Fibroblast of mammary gland (primary cell): ENCODE data around the gene GPRASP2.

Experiments
- DNase-seq: peaks from one replicate; pipeline ENCODE4 v3.0.0-alpha.2; 2010; ENCODE audit warnings: low read depth
- H3K4me3 ChIP-seq: 2 replicates; pipeline ENCODE4 v1.5.1; 2011; ENCODE audit warnings: low read depth, mild to moderate bottlenecking, low read length, moderate library complexity; ENCODE audit not compliant: control insufficient read depth
- CTCF ChIP-seq: conservative IDR thresholded peaks from 2 replicates; pipeline ENCODE4 v1.5.1; 2011; ENCODE audit warnings: low read depth, low read length, inconsistent platforms; ENCODE audit not compliant: control insufficient read depth, insufficient read depth

Gene GPRASP2

GRCh38 chrX:102696306-102696705 is 15.9 kb upstream of the GPRASP2 start:
- H3K4me3 ChIP-seq = no peak overlapping the region
- TF ChIP-seq CTCF = no peak
- no peak for DNase-seq

- peak; percentile 60 for DNase-seq
- TF ChIP-seq CTCF = no peak
- H3K4me3 ChIP-seq = no peak overlapping the region
Measured at GRCh38 chrX:102697494-102697893, 14.8 kb upstream of the GPRASP2 start.

- H3K4me3 ChIP-seq = no peak overlapping the region
- no peak for DNase-seq
- no peak for TF ChIP-seq CTCF
Measured at GRCh38 chrX:102708900-102709299, 3.3 kb upstream of the GPRASP2 start.

- DNase-seq = no peak
- H3K4me3 ChIP-seq = peak overlapping the region; percentile 64
- no peak for TF ChIP-seq CTCF
Measured at GRCh38 chrX:102711872-102712215, 404 bp upstream of the GPRASP2 start.

- H3K4me3 ChIP-seq = peak overlapping the region; percentile 64
- TF ChIP-seq CTCF = peak; percentile 60
- DNase-seq = peak; percentile 52
Measured at GRCh38 chrX:102712981-102713625, 855 bp downstream of the GPRASP2 start.

- peak; percentile 7 for DNase-seq
- TF ChIP-seq CTCF = peak; percentile 0
- H3K4me3 ChIP-seq = no peak overlapping the region
Measured at GRCh38 chrX:102714994-102715393, 2.7 kb downstream of the GPRASP2 start.

- no peak overlapping the region for H3K4me3 ChIP-seq
- no peak for TF ChIP-seq CTCF
- no peak for DNase-seq
Measured at GRCh38 chrX:102715967-102716366, 3.7 kb downstream of the GPRASP2 start.
